Muscle layer of duodenum (tissue), 2 donors: Measurements from ENCODE around the gene MT1A.
"Not testable (repeated sequence)": the region's sequence is repeated elsewhere in the genome, so short reads cannot be mapped to it uniquely, and the experiment has no call there.

ENCODE experiments used
- H3K27ac ChIP-seq: one replicate; pipeline ENCODE4 v1.7.0; 2013; ENCODE audit warnings: mild to moderate bottlenecking, low read length
- H3K27me3 ChIP-seq: one replicate; pipeline ENCODE4 v1.7.0; 2013; ENCODE audit warnings: low read depth, mild to moderate bottlenecking, control low read depth, low read length
- H3K36me3 ChIP-seq, 2 donors: one replicate each; pipeline ENCODE4 v1.7.0; 2013; ENCODE audit warnings: low read length in 2 of 2, control low read depth in 1 of 2, mild to moderate bottlenecking in 1 of 2; ENCODE audit not compliant: insufficient read depth in 2 of 2, control insufficient read depth in 1 of 2
- H3K4me1 ChIP-seq, 2 donors: one replicate each; pipeline ENCODE4 v1.7.0; 2013; ENCODE audit warnings: low read length in 2 of 2, mild to moderate bottlenecking in 2 of 2, control low read depth in 1 of 2, moderate library complexity in 1 of 2; ENCODE audit not compliant: insufficient read depth in 2 of 2, control insufficient read depth in 1 of 2
- H3K4me3 ChIP-seq, 2 donors: one replicate each; pipeline ENCODE4 v1.7.0; 2013; ENCODE audit warnings: low read length in 2 of 2, low read depth in 1 of 2, mild to moderate bottlenecking in 1 of 2
- H3K9me3 ChIP-seq, 2 donors: one replicate each; pipeline ENCODE4 v1.7.0; 2013; ENCODE audit warnings: low read length in 2 of 2, control low read depth in 1 of 2, mild to moderate bottlenecking in 1 of 2; ENCODE audit not compliant: control insufficient read depth in 1 of 2
- donor health status: healthy.

Gene MT1A

DNA sequence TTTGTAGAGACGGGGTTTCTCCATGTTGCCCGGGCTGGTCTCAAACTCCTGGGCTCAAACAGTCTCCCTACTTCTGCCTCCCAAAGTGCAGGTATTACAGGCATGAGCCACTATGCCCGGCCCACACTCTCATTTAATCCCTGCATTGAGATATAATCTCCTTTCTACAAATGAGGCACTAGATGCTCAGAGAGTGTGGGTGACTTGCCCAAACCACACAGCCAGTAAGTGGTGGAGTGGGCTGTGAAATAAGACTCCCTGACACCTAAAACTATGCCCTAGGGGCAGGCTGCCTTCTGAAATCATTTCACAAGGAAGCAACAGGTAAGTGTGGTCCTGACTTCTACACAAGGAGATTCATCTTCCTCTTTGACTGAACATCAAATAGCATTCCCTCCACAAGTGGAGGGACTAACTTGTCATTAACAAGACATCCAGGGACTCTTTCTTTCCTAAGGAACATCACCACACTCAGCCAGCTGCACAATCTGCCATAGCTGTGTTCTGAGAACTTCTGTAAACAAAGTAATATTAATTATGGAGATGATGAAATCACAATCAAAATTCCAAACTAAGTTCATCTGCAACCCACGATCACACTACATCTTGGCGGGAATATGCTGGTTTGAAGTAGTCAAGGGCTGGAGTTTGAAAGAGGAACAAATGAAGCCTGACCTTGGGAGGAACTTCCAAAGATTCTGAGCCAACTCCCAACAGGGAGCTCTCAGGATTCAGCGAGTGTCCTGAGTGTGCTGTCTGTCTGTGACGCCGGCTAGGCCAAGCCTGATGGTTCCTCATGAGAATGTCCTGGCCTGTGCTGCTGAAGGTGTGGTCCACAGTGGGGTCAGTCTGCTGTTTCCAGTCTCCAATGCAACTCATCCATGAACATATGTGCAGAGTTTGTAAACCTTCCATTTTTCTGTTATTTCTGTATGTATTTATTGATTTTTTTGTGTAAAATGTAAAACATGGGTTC is 27.1 kb downstream of the MT1A start:
- H3K4me3 ChIP-seq, H3K36me3 ChIP-seq, H3K9me3 ChIP-seq, H3K27ac ChIP-seq: not testable (repeated sequence)
- Histone ChIP-seq H3K27me3 (peaks cover 47% of the 10 kb centered on the region), H3K4me1 (peaks cover 0 to 15% of the 10 kb centered on the region in 2 donors)

DNA sequence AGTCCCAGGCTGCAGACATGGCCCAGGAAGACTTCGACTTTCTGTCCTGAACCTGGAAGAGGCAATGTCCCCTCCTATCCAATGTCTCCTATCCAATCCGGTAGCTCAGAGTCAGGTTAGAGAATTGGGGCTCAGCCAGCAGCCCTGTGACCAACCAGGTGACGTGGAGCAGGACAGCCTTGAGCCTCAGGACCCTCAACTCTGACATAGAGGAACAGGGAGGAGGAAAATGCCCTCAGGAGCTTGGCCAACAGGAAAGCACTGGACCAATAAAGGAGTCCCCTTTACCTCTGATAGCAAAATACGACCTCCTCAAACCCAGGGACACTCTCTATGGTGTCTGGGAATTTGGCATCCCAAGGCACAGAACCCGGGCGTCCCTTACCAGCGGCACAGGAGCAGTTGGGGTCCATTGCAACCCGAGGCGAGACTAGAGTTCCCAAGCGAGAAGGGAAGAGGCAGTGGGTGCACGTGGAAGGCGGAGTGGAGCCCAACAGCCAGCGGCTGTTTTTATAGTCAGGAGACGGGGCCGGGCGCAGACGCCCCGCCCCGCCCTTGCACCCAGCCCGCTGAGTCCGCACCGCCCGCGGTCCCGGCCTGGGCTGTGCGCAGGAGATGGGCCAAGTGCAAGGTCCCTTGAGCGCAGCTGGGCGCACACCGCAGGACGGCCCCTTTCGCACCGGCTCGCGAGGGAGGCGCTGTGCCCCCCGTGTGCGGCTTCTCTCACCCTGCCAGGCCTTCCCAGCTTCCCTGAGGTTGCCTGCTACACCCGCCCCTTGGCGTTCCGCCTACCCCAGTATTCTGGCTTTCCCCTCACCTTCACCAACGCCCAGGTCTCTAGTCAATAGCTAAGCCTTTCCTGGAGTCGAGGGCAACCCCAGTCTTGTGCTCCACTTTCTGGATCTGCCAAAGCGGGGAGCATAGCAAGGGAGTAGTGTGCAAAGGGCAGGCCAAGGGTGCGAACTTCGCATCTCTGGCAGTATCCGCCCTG is 29.4 kb downstream of the MT1A start, which contains the start of gene MT1G:
TSS of gene MT1G (minus strand) at position 485 of the 991 bp plus-strand sequence. CDS start at position 413, 72 bp downstream.
- no peaks in the 10 kb centered on the region for H3K36me3 ChIP-seq
- H3K4me3 ChIP-seq = peak within 1 kb of the TSS in 1 of 2 donors; percentile 53
- H3K27me3 ChIP-seq = peaks cover 38% of the 10 kb centered on the region
- H3K4me1 ChIP-seq = peaks cover 0 to 12% of the 10 kb centered on the region in 2 donors
- H3K27ac ChIP-seq = peak within 1 kb of the TSS; percentile 73
- no peaks in the 10 kb centered on the region for H3K9me3 ChIP-seq

DNA sequence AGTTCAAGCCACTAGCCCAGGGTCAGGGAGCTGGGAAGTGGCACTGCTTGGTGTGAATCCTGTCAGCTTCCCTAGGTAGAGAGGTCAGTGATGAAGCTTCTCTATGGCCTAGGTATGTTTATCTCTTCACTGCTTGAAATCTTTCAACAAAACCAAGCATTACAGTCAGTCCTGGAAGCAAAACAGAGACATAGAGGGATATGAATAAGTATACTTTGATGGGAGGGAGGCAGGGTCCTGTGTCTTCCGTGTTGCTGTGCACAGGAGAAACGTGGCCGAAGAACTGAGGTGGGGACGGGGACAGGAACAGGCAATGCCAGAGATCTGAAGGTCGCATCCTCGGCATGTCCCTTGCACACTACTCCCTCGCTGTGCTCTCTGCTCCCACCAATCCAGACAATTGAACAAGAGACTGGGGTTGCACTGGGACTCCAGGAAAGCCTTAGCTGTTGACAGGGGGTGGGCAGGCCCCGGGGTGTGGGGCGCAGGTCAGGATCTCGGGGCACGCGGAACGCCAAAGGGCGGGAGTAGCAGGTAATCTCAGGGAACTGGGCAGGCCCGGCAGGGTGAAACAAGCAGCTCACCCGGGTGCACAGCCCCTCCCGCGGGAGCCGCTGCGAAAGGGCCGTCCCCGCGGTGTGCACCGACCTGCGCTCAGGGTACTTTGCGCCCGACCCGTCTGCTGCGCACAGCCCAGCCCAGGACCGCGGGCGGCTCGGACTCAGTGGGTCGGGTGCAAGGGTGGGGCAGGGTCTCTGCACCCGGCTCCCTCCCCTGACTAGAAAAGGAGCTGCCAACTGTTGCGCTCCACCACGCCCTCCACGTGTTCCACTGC is 30.8 kb downstream of the MT1A start, which contains the start of gene MT1H:
TSS of gene MT1H (plus strand) at position 810 of the 835 bp plus-strand sequence. CDS start 71 bp downstream, outside the sequence.
- H3K9me3 ChIP-seq = no peaks in the 10 kb centered on the region
- peaks cover 38% of the 10 kb centered on the region for H3K27me3 ChIP-seq
- H3K27ac ChIP-seq = peak within 1 kb of the TSS; percentile 79
- peaks cover 0 to 10% of the 10 kb centered on the region in 2 donors for H3K4me1 ChIP-seq
- peak within 1 kb of the TSS in 1 of 2 donors; percentile 59 for H3K4me3 ChIP-seq
- H3K36me3 ChIP-seq = no peaks in the 10 kb centered on the region

DNA sequence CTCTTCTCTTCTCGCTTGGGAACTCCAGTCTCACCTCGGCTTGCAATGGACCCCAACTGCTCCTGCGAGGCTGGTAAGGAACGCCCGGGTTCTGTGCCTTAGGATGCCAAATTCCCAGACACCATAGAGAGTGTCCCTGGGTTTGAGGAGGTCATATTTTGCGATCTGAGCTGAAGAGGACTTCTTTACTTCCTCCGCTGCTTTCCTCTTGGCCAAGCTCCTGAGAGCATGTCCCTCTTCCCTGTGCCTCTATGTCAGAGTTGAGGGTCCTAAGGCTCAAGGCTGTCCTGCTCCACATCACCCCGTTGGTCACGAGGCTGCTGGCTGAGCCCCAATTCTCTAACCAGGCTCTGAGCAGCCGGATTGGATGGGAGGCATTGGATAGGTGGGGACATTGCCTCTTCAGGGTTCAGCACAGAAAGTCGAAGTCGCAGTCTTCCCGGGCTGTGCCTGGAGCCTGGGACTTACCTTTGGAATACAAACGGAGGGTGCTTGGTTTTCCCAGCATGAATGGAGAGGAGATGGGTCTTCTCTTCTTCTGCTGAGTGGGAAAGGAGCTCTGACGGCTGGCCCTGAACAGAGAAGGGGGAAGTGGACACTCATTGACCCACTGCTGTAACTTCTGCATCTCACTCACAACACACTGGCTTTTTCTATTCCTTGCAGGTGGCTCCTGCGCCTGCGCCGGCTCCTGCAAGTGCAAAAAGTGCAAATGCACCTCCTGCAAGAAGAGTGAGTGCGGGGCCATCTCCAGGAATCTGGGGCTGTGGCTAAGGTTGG is 31.6 kb downstream of the MT1A start:
- peak overlapping the region in 1 of 2 donors; percentile 59 for H3K4me3 ChIP-seq
- H3K36me3 ChIP-seq = no peaks in the 10 kb centered on the region
- peaks cover 0 to 10% of the 10 kb centered on the region in 2 donors for H3K4me1 ChIP-seq
- peak overlapping the region; percentile 79 for H3K27ac ChIP-seq
- peaks cover 38% of the 10 kb centered on the region for H3K27me3 ChIP-seq
- H3K9me3 ChIP-seq = no peaks in the 10 kb centered on the region

DNA sequence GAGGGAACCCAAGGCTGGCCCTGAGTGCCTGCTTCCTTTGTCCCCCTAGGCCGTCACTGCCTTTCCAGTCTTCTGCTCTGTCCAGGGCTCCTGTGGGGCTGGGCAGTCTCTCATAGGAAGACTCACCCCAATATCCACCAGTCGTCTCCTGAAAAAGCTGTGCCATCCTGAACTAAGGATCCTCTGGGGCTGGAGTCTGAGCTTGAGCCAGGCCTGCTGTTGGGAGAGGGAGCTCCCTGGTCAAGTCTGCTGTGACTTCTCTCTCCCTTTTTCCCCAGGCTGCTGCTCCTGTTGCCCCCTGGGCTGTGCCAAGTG is 32.1 kb downstream of the MT1A start:
- Histone ChIP-seq H3K27me3 (peaks cover 38% of the 10 kb centered on the region), H3K4me3 (peak overlapping the region in 1 of 2 donors; percentile 59)

DNA sequence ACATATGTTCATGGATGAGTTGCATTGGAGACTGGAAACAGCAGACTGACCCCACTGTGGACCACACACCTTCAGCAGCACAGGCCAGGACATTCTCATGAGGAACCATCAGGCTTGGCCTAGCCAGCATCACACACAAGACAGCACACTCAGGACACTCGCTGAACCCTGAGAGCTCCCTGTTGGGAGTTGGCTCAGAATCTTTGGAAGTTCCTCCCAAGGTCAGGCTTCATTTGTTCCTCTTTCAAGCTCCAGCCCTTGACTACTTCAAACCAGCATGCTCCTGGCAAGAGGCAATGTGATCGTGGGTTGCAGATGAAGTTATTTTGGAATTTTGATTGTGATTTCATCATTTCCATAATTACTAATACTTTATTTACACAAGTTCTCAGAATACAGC is 33.2 kb downstream of the MT1A start:
- H3K4me3 ChIP-seq, H3K36me3 ChIP-seq, H3K27ac ChIP-seq, H3K9me3 ChIP-seq: not testable (repeated sequence)
- H3K4me1 ChIP-seq = peaks cover 0 to 14% of the 10 kb centered on the region in 2 donors
- H3K27me3 ChIP-seq = peaks cover 34% of the 10 kb centered on the region

More for the DNA sequence above, 32.1 kb downstream of the MT1A start:
- Histone ChIP-seq H3K9me3 (no peaks in the 10 kb centered on the region), H3K36me3 (no peaks in the 10 kb centered on the region), H3K27ac (peak overlapping the region; percentile 79), H3K4me1 (peaks cover 0 to 10% of the 10 kb centered on the region in 2 donors)

DNA sequence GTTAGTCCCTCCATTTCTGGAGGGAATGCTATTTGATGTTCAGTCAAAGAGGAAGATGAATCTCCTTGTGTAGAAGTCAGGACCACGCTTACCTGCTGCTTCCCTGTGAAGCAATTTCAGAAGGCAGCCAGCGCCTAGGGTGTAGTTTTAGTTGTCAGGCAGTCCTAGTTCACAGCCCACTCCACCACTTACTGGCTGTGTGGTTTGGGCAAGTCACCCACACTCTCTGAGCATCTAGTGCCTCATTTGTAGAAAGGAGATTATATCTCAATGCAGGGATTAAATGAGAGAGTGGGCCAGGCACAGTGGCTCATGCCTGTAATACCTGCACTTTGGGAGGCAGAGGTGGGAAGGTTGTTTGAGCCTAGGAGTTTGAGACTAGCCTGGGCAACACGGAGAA is 33.7 kb downstream of the MT1A start:
- not testable (repeated sequence) for H3K4me3 ChIP-seq, H3K36me3 ChIP-seq, H3K27ac ChIP-seq, H3K9me3 ChIP-seq
- peaks cover 29% of the 10 kb centered on the region for H3K27me3 ChIP-seq
- peaks cover 0 to 14% of the 10 kb centered on the region in 2 donors for H3K4me1 ChIP-seq

DNA sequence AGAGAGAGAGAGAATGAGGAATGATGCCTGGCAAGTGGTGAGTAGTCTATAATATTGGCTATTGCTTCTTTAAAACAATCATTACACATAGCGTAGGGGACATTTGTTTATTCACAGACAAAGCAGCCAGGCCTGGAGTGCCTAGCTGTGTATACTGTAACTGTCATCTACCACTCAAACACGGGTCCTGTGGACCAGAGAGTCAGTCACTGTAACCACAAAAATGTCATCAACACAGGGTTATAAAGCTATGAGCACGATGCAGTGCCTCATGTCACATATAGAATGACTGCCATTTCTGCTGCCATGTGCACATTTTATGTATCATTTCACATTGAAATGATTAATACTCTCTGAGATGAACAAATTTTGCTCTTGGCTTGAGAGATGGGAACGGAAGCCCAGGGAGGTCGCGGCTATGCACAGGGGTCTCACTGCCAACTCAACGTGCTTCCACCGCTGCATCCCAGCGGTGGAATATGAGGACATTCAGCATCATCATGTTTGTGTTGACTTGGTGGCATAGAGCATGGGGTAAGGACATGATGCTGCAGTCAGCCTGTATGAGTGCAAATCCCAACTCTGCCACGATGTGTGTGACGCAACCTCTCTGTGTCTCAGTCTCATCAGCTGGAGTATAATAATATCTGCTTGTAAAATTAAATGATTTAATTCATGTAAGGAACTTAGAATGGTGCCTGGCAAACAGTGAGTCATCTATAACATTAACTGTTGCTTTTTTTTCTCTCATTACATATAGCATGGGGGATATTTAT is 34.5 kb downstream of the MT1A start:
- Histone ChIP-seq H3K27me3 (peaks cover 21% of the 10 kb centered on the region), H3K9me3 (no peaks in the 10 kb centered on the region), H3K36me3 (no peaks in the 10 kb centered on the region), H3K4me1 (peaks cover 0 to 12% of the 10 kb centered on the region in 2 donors), H3K27ac (no peak overlapping the region), H3K4me3 (no peak overlapping the region)

DNA sequence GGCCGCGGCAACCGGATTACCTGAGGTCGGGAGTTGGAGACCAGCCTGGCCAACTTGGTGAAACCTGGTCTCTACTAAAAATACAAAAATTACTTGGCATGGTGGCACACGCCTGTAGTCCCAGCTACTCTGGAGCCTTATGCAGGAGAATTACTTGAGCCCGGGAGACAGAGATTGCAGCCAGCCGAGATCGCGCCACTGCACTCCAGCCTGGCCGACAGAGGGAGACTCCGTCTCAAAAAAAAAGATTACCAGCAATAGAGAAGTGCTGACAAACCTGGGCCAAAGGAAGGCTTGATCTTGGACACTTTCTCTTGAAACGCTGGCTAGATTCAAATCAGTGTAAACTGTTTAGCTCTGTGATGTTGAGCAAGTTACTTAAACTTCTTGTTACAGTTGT is 35.5 kb downstream of the MT1A start:
- no peak overlapping the region for H3K4me3 ChIP-seq
- H3K27ac ChIP-seq = no peak overlapping the region
- peaks cover 13% of the 10 kb centered on the region for H3K27me3 ChIP-seq
- peaks cover 0 to 9% of the 10 kb centered on the region in 2 donors for H3K4me1 ChIP-seq
- H3K9me3 ChIP-seq = no peaks in the 10 kb centered on the region
- no peaks in the 10 kb centered on the region for H3K36me3 ChIP-seq
